Measurements from ENCODE around the gene TRMT6.

GRCh38 chr20:5895626-5896025 is 54.7 kb downstream of the TRMT6 start:
- TF ChIP-seq CTCF (IDR thresholded peaks at IDR 0.05; ENCODE audit: borderline replicate concordance, extremely low read depth, low read length, poor library complexity, severe bottlenecking) (no peak), EZH2 (IDR thresholded peaks at IDR 0.05; ENCODE audit: borderline replicate concordance, low read depth, low read length, severe bottlenecking) (no peak)
